SH-SY5Y (cell line): Measurements from ENCODE around the gene BCL6.

Source experiments
- GATA2 ChIP-seq: IDR thresholded peaks from 2 replicates; pipeline ENCODE4 v1.6.1; 2011; ENCODE audit warnings: mild to moderate bottlenecking, low read depth, low read length
- GATA3 ChIP-seq: IDR thresholded peaks from 2 replicates; pipeline ENCODE4 v1.6.1; 2011; ENCODE audit warnings: low read depth, mild to moderate bottlenecking, low read length, moderate library complexity

GRCh38 chr3:187693431-187693830, 51.8 kb downstream of the BCL6 start:
- TF ChIP-seq GATA3 = no peak
- TF ChIP-seq GATA2 = no peak
